GM19351 (cell line): ENCODE results near the gene CACNB2.

Experiments
- ATAC-seq: cut with Tn5 transposase; IDR thresholded peaks from one replicate; pipeline ENCODE4 v1.9.1; 2021; ENCODE audit warnings: mild to moderate bottlenecking, moderate library complexity; ENCODE audit not compliant: unreplicated experiment

The CACNB2 gene

GRCh38 chr10:18497806-18498369 lies 357.7 kb downstream of the CACNB2 start:
- ATAC-seq: no peak

GRCh38 chr10:18498998-18499397 lies 358.8 kb downstream of the CACNB2 start:
- no peak for ATAC-seq

DNA sequence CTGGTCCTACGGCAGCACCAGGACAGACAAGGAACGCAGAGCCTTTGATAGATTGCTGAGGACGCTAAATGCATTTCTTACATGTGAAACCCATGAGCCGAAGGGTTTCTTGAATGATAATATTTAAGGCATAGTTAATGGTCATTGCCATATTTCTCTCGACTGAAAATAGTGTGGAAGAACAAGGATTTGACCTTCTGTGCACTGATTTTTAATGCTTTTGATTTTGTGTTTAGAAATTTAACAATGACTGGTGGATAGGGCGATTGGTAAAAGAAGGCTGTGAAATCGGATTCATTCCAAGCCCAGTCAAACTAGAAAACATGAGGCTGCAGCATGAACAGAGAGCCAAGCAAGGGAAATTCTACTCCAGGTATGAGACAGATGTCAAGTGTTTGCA lies 360.4 kb downstream of the CACNB2 start:
- no peak for ATAC-seq

DNA sequence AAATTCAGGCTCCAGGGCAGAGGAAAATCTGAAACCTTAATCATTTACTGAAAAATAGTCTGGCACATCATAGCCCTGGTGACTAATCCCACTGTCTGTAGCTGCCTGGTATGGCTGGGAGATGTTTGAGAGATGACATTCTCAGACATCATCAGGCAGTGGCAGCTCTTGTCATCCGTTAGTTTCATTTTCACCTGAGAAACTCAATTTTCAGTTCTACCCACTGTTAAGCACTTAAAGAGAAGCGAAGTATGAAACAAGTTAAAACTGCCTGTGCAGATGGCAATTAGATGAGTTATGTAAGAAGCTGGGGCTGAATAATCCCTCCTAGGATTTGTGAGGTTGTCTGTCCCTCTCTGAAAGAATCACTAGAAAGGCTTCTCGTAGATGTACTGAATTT lies 361.0 kb downstream of the CACNB2 start:
- peak; percentile 91 for ATAC-seq

DNA sequence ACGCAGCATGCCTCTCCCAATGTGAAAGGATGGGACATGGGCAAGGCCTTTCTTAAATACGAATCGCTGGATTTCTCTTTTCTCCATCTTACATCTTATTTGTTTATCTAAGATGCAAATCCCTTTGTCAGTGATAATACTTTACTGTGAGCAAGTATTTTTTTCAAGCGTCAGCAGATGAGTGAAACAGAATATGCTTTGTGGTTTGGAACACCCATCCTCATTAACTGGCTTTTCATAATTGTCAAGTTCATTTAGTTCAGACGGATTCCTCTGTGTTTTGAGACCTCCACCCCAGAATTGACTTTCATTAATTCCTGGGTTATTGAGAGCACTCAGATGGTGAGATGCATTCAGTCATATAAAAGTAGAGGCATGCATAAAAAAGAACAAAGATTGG lies 361.4 kb downstream of the CACNB2 start:
- no peak for ATAC-seq

DNA sequence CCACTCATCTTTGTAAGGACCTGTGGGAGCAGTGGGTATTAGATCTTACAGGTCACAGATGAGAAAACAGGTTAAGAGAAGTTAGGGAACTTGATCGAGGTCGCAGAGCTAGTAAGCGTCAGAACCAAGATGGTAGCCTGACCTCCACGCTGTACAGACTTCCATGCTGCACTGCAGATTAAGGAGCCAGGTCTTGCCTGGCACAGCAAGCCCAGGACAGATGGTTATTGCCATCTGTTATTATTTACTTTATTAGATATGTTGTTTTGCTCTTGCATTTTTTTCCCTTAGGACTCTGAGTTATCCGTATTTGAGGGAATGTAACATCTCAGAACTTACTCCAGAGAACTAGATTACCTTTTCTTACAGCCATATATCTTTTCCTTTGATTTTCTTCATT lies 363.9 kb downstream of the CACNB2 start:
- ATAC-seq: no peak

DNA sequence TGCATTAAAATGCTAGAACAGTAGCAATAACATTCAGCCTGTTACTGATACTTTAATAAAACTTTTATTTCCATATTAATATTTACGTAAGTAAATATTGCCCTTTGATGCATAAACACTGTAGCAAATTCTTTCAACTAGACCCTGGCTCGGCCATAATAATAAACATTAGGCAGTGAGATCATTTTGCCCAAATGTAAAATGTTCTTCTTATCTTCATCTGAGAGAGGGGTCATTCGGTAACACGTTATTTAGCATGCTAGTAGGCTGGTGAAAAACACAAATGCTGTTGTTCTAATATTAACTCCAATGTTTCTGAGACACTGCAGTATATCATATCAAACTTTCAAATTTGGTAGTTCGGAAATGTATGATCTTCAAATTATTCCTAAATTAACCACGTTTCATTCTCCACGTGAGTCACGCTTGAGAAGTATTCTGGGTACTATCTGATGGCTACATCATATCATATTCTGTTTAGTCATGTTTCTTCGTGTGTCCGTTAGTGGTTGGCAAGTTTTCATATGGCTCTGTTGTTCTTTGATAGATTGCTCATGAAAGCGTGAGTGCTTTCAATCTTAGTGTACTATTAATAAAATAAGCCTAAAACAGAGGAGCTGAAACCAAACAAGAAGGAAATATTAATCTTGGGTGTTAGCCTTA lies 365.4 kb downstream of the CACNB2 start:
- ATAC-seq: no peak

DNA sequence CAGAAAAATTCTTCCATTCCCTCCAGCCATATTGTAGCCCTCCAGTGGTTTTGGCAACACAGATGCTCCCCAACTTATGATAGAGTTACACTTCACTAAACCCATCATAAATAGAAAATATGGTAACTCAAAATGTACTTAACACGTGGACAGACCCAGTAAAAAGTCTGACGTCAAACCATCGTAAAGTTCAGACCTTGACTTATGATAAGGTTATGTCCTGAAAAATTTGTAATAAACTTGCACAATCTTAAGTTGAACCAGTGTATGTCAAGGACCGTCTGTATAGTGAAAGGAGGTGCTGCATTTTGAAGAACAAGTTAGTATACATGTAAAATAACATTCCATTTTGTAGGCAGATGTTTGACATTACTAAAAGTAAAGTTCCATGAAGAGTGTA lies 368.4 kb downstream of the CACNB2 start:
- no peak for ATAC-seq

- ATAC-seq: no peak
Observed at GRCh38 chr10:18514537-18514936, 374.3 kb downstream of the CACNB2 start.

DNA sequence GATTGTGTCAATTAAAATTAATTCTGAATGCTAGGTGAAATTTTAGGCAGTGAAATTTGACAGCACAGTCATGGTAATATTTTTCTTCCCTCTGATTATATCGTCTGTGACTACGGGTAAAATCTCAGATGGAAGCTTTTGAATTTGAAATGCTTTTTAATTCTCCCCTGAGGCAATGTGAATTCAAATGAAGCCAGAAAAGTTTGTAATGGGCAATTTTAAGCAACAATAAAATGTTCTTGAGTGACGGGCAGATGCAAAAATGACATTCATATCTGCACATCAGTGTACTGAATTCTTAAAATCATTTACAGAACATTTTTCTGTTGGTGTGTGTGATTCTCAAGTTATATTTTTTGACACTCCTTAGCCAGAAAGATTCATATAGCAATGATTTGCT lies 376.6 kb downstream of the CACNB2 start:
- ATAC-seq: no peak

GRCh38 chr10:18523025-18523424 lies 382.8 kb downstream of the CACNB2 start:
- ATAC-seq: no peak

DNA sequence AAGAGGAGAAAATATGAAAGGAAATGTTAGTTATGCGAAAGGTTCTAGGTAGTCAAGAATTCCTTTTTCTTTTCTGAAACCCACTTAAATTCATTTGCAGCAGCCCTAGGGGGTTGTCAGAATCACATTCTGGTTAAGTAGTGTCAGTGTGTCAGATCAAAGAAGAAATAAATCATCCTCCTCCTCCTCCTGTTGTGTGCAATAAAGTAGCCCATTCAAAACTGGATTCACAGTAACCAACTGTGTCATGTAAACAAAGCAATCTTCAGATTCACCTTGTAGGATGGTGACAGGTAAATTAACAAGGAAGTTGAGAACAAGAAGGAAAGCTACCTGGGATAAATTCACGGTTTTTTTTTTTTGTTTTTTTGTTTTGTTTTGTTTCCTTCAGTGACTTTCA lies 383.6 kb downstream of the CACNB2 start:
- no peak for ATAC-seq

DNA sequence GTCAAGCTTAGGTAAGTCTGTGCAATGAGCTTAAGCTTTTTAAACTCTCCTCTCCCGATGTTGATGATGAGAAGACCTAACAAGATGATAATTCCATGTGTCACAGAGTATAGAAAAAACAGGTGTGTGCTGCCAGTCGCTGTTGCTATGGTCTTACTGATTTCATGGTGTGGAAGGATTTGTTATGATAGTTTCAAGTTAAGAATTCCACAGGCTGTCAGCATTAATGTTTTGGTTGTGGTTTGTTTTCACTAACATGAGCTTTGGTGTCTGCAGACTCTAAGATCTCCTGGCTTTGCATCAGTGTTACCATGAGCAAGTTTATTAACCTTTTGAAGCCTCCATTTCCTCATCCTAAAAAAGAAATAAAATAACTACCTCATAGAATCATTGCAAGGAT lies 387.5 kb downstream of the CACNB2 start:
- ATAC-seq: no peak

DNA sequence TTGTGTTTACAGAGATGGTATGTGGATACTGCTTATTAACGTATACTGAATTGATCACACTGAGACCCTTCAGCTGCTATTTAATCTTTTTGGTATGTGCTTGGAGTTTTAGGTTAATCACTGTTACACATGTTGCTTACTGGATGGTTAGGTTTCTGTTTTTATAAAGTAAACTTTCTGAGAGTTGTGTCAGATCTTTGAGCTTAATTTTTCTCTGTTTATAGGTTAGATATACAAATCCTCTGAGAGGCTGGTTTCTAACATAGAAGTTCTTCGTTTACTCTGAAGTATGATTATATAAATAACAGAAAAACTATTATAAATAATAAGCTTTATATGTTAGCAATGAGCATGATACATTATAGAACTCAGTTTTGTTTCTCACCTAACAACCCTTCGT lies 388.1 kb downstream of the CACNB2 start:
- ATAC-seq: no peak

DNA sequence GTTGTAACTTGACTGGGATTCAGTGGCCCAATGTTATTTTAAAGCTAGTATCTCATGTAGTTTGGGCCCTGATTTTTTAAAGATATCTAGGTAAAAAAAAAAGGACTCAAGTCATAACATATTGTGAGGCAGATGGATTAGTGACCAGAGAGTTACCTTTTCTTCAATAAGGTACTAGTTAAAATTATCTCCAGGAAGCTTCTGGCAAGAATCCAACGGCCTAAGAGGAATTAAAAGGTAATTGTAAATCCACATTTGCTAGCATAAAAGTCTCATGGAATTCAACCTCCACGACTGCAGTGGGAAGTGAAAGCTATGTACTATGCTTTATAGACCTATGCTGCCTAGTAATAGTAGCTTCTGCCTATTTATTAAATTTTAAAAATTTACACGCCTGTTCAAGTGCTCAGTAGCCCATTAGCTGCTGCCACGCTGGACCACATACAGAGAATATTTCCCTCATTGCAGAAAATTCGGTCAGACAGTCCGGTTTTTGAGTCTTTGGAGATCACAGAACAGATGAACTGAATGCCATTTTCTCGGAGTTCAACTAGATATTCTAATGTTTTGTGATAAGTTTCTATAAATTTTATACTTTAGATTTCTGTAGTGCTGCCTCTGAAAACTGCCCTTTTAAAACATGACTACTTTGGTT lies 392.8 kb downstream of the CACNB2 start:
- ATAC-seq: no peak

DNA sequence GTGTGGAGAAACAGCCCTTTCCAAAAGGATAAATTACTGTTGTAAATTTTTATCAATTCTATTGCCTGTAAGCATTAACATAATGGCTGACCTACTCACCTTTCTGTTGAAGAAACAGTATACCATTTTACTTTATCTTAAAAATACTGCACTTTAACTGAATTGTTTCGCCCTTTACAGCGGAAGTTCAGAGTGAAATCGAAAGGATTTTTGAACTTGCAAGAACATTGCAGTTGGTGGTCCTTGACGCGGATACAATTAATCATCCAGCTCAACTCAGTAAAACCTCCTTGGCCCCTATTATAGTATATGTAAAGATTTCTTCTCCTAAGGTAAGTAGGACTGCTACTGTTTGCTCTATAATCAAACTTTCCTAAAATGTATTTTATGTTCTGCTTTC lies 393.7 kb downstream of the CACNB2 start:
- no peak for ATAC-seq

- ATAC-seq: no peak
Observed at GRCh38 chr10:18539335-18539734, 399.1 kb downstream of the CACNB2 start.

DNA sequence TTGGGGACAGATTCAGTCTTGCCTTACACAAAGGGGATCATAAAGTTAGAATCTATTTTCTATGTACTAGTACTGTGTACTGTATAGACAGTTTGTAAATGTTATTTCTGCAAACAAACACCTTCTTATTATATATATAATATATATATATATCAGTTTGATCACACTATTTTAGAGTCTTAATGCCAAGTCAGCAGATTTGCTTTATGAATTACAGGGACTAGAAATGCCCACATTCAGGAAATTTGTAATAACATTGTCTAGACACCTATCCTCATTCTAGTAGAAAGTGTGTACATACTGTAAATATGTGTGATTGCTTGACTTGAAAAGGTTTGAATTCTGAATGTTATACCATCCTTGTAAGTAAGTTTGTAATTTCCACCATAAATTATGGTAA lies 400.0 kb downstream of the CACNB2 start:
- no peak for ATAC-seq

DNA sequence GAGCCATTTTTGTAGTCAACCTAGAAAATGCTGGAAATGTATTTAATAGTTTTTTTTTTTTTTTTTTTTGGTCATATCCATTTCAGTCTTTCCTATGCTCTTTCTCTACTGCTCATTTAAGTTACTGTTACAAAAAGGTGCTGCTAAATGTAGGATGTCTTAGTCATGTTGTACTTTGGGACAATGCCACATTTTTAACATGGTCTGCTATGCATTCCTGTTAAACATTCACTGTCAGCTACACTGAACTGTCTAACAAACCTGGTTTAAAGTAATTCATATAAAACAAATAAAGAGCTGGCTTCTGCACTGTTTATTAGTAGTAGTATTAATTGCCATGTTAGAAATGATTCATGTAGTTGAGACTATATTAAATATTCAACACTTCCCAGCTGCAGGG lies 402.6 kb downstream of the CACNB2 start:
- ATAC-seq: no peak

DNA sequence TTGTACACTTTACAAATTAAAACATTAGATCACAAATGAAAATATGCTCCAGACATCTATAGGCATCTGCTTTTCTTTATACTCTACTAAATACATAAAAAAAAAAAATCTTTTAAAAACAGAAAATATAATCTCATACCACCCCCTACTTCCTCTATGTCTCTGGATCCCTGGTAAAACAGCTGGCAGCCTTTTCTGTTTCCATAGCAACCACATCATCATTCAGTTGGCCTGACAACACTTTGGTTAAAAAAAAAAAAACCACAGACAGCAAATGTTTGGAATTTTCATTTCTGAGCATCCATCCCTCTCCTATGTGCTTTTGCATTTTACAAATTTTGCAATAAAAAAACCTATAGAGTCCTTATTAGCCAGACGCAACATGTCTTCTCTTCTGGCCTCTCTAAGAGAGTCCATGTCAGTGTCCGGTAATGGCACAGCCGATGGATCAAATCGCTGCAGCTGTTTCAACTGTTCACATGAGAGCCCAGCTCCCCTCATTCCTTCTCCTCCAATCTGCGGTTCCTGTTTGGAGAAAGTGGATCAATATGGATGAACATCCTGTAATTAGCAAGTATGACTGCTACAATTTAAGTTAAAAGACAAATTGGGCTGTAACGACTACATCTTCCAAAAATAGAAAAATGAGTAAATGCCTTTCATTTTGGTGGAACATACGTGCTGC lies 405.5 kb downstream of the CACNB2 start:
- no peak for ATAC-seq

DNA sequence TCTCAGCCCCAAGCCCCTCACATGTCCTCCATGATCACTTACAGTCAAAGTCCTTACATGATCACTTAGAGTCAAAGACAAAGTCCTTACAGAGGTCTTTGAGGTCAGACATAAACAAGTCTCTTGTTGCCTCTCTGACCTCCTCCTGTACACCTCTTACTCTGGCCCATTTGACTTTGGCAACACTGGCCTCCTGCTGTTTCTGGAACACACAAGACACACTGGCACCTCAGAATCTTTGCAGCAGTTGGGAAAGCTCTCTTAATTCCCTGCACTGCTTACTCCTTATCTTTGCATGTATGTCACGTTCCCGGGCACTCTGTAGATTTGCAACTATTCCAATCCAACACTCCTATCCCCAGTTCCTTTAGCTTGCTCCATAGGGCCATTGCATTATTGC lies 408.9 kb downstream of the CACNB2 start:
- ATAC-seq: no peak

- ATAC-seq: no peak
Observed at GRCh38 chr10:18551473-18551872, 411.2 kb downstream of the CACNB2 start.
